K562 (cell line): ENCODE measurements around the gene CCT5. TPM values are rescaled to one million over a fixed set of nuclear protein-coding genes. Genes with fewer than 3 reads are reported as not detected.

ENCODE experiments used
- BDP1 ChIP-seq: IDR thresholded peaks from 3 replicates; pipeline ENCODE4 v1.6.1; 2011; ENCODE audit not compliant: insufficient read length, insufficient read depth
- C11orf30 ChIP-seq: fragments of 450-650 bp; IDR thresholded peaks from 2 replicates; pipeline ENCODE4 v1.6.1; 2016; ENCODE audit warnings: low read depth, mild to moderate bottlenecking
- CBX1 ChIP-seq: sonication (generic); IDR thresholded peaks from 2 replicates; pipeline ENCODE4 v1.6.1; 2016; ENCODE audit warnings: antibody characterized with exemption, low read depth, mild to moderate bottlenecking
- DPF2 ChIP-seq: fragments of 450-650 bp; IDR thresholded peaks from 2 replicates; pipeline ENCODE4 v1.6.1; 2016
- HDAC8 ChIP-seq: fragments of 450-650 bp; IDR thresholded peaks from 2 replicates; pipeline ENCODE4 v1.6.1; 2016; ENCODE audit warnings: mild to moderate bottlenecking, missing genetic modification characterization, moderate library complexity, missing compliant biosample characterization
- HOXB6 ChIP-seq: fragments of 250-450 bp; sonication (Bioruptor Pico); IDR thresholded peaks from 2 replicates; pipeline ENCODE4 v1.5.1; 2022; ENCODE audit warnings: mild to moderate bottlenecking, borderline replicate concordance
- POLR2H ChIP-seq: IDR thresholded peaks from 2 replicates; pipeline ENCODE4 v1.6.1; 2016; ENCODE audit warnings: missing genetic modification characterization, low read depth, mild to moderate bottlenecking, control low read depth, missing compliant biosample characterization, moderate library complexity
- PURB ChIP-seq: sonication (generic); formaldehyde crosslinking; IDR thresholded peaks from 2 replicates; pipeline ENCODE4 v1.9.0; 2021; ENCODE audit warnings: low read depth, mild to moderate bottlenecking, missing genetic modification reagents
- RBBP5 ChIP-seq: fragments of 200-600 bp; sonication (generic); IDR thresholded peaks from 2 replicates; pipeline ENCODE4 v1.6.1; 2012; ENCODE audit warnings: borderline replicate concordance, mild to moderate bottlenecking, low read length, control low read depth, inconsistent platforms; ENCODE audit not compliant: insufficient read depth, poor library complexity, severe bottlenecking
- SIN3B ChIP-seq: fragments of 450-650 bp; IDR thresholded peaks from 2 replicates; pipeline ENCODE4 v1.6.1; 2017; ENCODE audit warnings: low read depth, mild to moderate bottlenecking, moderate library complexity
- WHSC1 ChIP-seq: IDR thresholded peaks from one replicate; pipeline ENCODE4 v1.6.1; 2012; ENCODE audit warnings: low read length, control low read depth, inconsistent platforms
- ZNF696 ChIP-seq: fragments of 250-450 bp; sonication (Bioruptor Pico); conservative IDR thresholded peaks from 2 replicates; pipeline ENCODE4 v1.4.0; 2020; ENCODE audit warnings: mild to moderate bottlenecking, moderate library complexity
- polyA plus RNA-seq, 8 experiments: library from polyadenylated mRNA; depleted of rRNA in 4 of 8; stranded (reverse) in 5 of 8; unstranded in 3 of 8; fragments of >200 nt; fragmentation: Nextera tagmentation in 2 of 8; fragmentation: Illumina TruSeq in 1 of 8; extraction: Ambion mirVana in 2 of 8; extraction: Trizol in 1 of 8; gene quantifications; 2 replicates each; pipeline versions ENCODE4 v1.2.1 to v1.2.3, GENCODE V29; 2011 to 2014; ENCODE audit warnings: inconsistent platforms in 1 of 8, missing spikeins in 1 of 8
- total RNA-seq, 7 experiments: library from RNA; depleted of rRNA in 6 of 7; stranded (reverse); fragments of >200 nt in 6 of 7; fragmentation: Illumina TruSeq in 2 of 7; extraction: Trizol in 2 of 7; gene quantifications; 2 replicates each; pipeline versions ENCODE4 v1.2.1 to v1.2.3, GENCODE V29; 2011 to 2021; ENCODE audit warnings: low replicate concordance in 1 of 7
- TF ChIP-seq, protein P1 (sequence below): fragments of 250-450 bp; sonication (Bioruptor Pico); IDR thresholded peaks from 2 replicates; pipeline ENCODE4 v1.5.1; 2021; ENCODE audit warnings: mild to moderate bottlenecking
- TF ChIP-seq, protein P2 (sequence below): sonication (generic); formaldehyde crosslinking; IDR thresholded peaks from 2 replicates; pipeline ENCODE4 v1.8.0; 2023; ENCODE audit warnings: mild to moderate bottlenecking, missing genetic modification reagents

CCT5 gene
- total and polyA plus RNA-seq, 9 of the 15 experiments (the other 6 are each of a cell fraction or from before 2014, with no cell fraction given): 782 to 1,606 (median 1,153) TPM

DNA sequence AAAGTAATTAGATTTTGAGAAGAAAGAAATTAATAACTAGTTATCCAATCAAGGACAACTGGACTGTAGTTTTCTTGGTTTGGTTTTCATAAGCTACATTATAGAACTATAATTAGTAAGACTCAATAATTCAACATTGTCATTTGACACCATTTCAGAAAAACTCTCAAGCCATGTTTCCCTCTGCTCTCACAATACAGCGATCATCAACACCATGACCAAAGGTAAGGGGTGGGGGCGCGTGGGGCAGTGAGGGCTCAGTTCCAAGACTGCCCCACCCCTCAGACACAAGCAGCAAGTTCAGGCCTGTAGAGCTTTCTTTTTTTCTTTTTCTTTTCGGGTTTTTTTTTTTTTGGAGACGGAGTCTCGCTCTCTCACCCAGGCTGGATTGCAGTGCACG lies 51.2 kb downstream of the CCT5 start (continued):
- TF ChIP-seq, protein P1, sequence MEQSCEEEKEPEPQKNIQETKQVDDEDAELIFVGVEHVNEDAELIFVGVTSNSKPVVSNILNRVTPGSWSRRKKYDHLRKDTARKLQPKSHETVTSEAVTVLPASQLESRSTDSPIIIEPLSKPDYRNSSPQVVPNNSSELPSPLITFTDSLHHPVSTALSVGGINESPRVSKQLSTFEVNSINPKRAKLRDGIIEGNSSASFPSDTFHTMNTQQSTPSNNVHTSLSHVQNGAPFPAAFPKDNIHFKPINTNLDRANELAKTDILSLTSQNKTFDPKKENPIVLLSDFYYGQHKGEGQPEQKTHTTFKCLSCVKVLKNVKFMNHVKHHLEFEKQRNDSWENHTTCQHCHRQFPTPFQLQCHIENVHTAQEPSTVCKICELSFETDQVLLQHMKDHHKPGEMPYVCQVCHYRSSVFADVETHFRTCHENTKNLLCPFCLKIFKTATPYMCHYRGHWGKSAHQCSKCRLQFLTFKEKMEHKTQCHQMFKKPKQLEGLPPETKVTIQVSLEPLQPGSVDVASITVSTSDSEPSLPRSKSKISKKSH: no peak
- TF ChIP-seq C11orf30 (no peak), HOXB6 (no peak), WHSC1 (no peak), DPF2 (peak; percentile 58; the same call in 1 of the 2 replicates), PURB (CRISPR knock-in tag) (no peak), RBBP5 (peak; percentile 38), POLR2H (tag) (0 out of 2 replicates have a peak, but pooled peaks have one; percentile 18), BDP1 (no peak), CBX1 (no peak), SIN3B (no peak), ZNF696 (CRISPR knock-in tag) (no peak), HDAC8 (no peak)
- TF ChIP-seq, protein P2, sequence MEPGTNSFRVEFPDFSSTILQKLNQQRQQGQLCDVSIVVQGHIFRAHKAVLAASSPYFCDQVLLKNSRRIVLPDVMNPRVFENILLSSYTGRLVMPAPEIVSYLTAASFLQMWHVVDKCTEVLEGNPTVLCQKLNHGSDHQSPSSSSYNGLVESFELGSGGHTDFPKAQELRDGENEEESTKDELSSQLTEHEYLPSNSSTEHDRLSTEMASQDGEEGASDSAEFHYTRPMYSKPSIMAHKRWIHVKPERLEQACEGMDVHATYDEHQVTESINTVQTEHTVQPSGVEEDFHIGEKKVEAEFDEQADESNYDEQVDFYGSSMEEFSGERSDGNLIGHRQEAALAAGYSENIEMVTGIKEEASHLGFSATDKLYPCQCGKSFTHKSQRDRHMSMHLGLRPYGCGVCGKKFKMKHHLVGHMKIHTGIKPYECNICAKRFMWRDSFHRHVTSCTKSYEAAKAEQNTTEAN: no peak
